NCI-H510A treated with DMSO at 0.1 percent for 48 hours (cell line): ENCODE measurements around the gene USF2.

Experiments used
- DNase-seq: peaks from one replicate; lab custom pipeline; 2025; lab: John Stamatoyannopoulos, UW

Gene USF2

DNA sequence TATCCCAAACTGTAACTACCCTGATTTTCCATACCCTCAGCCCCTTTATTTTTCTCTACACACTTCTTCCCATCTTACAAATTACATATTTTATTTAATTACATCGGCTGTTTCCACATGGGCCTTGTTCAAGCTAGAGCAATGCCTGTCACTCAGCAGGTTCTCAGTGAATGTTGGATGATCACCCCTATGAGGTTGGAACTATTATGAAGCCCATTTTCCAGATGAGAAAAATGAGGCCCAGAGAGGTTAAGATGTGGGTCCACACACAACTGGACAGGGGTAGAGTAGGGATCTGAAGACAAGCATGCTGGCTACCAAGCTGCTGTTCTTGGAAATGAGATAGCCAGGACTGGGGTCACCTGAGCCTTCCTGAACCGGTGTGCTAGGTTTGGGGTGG is 33.2 kb downstream of the USF2 start:
- no peak for DNase-seq

DNA sequence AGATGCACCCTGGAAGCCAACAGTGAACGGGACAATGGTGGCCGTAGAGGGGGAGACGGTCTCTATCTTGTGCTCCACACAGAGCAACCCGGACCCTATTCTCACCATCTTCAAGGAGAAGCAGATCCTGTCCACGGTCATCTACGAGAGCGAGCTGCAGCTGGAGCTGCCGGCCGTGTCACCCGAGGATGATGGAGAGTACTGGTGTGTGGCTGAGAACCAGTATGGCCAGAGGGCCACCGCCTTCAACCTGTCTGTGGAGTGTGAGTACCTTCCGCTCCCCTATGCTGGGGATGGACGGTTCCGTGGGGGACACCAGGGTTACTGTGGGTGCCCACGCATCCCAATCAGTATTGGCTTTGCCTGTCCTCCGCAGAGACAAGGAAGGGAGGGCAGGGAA is 33.7 kb downstream of the USF2 start:
- no peak for DNase-seq

DNA sequence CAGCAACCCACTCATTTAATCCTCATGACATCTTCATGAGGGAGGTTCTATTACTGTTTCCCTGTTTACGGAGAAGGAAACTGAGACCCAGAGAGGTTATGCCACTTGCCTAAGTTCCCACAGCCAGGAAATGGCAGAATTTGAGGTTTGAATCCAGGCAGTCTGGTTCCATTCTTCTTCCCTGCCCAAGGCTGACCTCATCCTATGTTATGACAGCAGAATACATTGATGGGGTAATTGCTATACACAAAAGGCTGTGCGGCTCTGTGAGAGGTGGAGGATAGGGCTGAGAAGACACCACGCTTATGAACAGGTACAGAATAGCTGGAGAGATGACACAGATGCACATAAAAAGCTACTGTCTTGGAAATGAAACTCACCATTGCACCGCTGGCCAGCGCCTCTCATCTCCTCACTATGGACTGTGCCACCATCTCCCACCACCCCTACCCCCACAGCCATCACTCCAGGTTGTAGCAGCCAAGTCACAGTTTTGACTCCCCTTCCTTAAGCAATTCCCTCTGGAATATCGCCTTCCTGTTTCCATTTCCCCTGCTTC is 34.7 kb downstream of the USF2 start:
- no peak for DNase-seq

DNA sequence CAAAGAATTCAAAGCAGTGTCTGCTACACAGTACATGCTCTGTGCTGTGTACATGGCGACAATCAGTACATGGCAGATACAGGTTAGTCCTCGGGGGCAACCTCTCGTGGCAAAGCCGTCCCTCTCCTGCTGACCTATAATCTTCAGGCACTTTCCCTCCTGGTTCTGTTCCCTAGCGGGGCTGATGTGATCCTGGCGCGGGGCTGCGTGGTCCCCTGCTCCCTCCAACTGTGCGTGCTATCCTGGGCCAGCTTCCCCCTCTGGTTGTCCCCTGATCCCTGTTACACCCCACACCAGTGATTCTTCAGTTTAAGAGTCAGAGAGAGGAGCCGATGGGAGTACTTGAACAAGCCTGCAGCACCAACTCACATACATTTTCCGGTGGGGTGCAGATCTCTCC is 35.3 kb downstream of the USF2 start:
- DNase-seq: no peak

DNA sequence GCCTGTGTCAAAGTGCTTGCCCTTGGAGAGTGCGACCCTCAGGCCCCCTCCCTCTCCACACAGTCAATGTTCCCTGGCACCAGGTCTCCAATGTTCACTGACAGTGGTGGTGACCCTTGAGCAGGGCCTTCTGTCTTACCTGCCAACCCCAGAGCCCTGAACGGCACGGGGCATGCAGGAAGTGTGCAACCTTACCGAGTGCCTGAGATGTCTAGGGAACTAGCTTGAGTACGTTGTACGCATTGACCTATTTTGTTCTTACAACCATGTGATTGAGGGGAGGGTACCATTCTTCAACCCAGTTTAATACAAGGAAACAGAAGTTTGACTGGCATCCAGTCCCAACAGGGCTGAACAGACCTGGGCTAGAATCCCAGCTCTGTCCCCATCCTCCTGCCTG is 36.4 kb downstream of the USF2 start:
- DNase-seq: no peak

DNA sequence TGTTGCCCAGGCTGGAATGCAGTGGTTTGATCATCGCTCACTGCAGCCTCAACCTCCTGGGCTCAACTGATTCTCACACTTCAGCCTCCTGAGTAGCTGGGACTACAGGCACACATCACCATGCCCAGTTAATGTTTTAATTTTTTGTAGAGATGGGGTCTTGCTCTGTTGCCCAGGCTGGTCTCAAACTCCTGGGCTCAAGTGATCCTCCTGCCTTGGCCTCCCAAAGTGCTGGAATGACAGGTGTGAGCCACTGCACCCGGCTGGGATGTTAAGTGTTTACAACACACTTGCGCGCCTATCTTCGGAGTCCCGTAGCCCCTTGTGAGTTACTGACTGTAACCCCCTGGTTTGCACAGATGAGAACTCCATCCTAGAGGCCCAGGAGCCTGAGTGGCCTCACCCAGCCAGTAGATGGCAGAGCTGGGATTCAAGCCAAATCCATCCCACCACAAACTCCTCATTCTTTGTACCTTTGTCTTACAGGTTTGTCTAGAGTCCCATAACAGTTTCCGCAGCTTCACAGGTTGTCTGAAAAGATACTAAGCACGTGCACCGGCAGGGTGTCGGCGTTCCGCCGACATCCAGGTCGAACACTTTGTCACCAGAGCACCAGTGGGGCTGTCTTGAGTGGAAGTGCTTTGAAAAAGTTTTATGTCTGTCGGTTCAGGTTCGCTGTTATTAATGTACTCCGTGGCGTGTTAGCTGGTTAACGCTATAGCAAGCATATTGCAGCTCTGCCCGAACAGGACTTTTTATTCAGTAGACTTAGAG is 37.9 kb downstream of the USF2 start:
- no peak for DNase-seq

DNA sequence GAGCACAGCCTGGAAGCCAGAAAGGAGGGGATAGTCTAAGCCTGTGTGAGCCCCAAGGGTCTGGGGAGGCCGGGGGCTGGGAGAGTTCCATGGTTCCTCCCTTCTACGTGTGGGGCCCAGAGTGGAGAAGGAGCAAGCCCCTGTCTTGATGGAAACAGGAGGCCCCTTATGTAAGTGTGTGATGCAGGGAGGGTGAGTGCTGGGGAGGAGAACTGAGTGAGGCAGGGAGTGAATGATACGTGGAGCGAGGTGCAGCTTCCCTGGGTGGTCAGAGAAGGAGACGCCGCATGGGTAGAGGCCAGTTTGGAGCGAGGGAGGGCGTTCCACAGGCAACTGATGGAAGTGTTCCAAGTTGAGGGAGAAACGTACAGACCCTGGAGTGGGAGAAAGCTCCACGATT is 39.2 kb downstream of the USF2 start:
- DNase-seq: no peak

DNA sequence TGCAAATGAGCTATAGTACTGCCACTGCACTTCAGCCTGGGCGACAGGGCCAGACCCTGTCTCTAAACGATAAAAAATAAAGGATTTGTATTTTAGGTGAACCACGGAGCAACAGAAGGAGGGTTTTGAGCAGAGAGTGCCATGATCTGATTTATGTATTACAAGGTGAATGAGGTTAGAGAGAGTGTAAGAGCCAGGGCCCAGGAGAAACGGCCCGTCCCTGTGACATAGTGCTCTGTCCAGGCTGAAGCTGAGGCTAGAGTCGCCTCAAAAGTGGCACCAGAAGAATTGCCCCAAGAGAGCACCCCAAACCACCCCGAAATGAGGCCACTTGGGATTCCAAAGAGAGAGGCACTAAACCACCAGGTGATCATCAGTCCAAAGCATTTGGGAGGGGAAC is 40.1 kb downstream of the USF2 start:
- DNase-seq: no peak

DNA sequence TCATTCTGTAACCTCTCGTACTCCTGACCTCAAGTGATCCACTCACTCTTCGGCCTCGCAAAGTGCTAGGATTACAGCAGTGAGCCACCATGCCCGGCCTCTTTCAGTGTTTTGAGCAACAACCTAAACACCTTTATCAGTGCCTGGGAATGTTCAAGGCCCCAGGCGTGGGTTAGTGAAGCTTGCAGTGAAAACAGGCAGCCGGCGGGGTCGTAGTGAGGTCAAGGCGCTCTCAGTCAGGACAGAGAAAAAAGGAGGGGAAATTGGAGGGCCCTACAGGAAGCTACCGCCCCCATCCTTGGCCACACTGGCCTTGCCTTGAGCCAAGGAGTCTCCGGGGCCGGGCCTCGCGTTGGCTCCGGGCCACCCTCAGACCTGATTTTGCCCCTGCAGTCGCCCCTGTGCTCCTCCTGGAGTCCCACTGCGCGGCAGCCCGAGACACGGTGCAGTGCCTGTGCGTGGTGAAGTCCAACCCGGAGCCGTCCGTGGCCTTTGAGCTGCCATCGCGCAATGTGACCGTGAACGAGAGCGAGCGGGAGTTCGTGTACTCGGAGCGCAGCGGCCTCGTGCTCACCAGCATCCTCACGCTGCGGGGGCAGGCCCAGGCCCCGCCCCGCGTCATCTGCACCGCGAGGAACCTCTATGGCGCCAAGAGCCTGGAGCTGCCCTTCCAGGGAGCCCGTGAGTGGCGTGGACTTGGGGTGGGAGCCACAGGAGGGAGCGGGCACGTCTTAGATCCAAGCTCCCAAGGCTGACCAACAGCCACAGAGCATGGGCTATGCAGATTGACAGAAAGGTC is 40.9 kb downstream of the USF2 start:
- no peak for DNase-seq

DNA sequence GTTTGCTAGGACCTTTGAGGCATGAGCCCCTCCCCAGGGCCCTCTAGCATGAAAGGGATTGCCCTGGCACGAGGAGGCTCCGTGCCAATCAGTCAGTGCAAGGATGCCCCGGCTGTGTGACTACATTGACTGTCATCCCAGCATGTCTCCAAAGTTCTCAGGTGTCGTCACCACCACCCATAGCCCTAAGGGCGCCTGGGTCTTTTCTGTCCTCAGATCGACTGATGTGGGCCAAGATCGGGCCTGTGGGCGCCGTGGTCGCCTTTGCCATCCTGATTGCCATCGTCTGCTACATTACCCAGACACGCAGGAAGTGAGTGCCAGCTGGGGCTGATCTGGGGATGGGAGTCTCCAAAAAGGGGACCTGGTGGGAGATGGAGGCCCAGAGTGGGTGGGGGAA is 41.6 kb downstream of the USF2 start:
- DNase-seq: no peak

DNA sequence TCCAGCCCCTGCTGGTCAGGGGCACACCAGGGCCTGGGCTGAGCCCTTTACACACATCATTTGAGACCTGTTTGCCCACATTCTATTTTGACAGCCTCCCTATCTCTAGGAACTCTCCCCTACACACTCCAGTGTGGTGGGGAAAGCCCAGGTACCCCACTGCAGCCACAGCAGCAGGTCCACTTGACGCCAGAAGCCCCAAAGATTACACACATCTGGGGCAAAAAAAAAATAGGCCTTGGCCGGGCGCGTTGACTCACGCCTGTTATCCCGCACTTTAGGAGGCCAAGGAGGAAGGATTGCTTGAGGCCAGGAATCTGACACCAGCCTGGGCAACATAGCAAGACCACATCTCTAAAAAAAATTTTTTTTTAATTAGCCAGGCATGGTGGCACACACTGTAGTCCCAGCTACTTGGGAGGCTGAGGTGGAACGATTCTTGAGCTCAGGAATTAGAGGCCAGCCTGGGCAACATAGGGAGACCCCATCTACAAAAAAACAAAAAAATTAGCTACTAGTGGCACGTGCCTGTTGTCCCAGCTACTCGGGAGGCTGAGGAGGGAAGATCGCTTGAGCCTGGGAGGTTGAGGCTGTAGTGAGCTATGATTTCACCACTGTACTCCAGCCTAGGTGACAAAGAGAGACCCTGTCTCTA is 42.2 kb downstream of the USF2 start:
- no peak for DNase-seq

DNA sequence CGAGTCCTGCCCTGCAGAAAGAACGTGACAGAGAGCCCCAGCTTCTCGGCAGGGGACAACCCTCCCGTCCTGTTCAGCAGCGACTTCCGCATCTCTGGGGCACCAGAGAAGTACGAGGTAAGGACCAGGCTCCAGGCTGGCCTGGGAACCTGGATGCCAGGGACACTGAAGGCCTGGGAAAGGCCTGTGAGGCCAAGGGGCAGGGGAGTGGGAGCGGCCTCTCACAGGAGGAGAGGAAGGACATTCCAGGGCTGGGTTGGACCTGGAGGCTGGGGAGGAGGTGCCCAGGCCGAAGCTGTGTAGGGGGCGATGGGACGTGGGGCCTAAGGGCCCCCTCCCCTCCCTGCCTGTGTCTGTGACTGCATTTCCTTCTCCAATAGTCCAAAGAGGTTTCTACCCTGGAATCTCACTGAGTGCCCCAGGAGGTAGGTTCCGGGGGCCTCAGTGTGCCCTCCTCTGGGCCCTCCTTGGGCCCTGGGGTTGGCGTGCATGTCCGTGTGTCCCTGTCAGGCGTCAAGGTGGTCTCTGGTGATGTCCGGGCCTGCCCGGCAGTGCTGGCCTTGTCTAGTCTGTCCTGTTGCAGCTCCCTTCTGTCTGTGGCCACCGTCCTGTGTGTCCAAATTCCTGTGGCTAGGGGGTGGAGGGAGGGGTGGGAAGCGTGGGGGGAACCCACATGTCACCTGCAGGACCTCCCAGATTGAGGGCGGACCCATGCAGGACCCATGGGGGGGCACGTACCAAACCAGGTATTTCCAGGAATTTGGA is 43.3 kb downstream of the USF2 start:
- DNase-seq: no peak

DNA sequence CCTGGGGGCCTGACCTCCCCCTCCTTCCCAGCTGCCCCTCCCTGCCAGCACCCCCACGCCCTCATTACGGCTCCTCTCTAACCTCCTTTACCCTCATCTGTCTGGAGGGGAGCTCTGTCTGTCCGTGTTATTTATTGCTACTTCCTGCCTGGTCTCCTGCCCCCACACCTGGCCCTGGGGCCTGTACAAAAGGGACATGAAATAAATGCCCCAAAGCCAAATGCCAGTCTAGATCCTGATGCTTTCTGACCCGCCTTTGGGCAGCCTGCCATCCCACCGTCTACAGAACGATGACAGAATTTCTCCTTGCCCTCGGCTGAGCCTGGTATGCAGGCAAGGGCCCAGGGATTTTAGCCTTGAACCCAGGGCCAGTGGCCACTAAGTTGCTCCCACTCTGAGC is 44.8 kb downstream of the USF2 start:
- no peak for DNase-seq

DNA sequence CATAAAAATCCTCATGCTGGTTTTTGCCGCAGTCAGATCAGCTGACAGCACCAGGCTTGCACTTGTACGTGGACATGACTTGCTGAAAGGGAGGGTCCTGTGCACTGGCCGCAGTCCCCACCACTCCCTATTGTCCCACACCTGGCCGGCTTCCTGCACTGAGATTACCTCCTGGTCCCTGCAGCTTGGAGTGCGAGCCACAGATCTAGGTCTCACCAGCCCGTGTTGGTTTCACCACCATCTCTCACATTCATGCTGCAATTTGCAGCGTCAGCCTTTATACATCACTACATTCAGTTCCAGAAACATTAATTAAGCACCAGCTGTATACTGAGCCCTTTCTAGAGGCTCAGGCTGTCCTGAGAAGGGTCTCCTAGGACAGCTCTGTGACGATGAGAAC is 45.3 kb downstream of the USF2 start:
- DNase-seq: no peak

DNA sequence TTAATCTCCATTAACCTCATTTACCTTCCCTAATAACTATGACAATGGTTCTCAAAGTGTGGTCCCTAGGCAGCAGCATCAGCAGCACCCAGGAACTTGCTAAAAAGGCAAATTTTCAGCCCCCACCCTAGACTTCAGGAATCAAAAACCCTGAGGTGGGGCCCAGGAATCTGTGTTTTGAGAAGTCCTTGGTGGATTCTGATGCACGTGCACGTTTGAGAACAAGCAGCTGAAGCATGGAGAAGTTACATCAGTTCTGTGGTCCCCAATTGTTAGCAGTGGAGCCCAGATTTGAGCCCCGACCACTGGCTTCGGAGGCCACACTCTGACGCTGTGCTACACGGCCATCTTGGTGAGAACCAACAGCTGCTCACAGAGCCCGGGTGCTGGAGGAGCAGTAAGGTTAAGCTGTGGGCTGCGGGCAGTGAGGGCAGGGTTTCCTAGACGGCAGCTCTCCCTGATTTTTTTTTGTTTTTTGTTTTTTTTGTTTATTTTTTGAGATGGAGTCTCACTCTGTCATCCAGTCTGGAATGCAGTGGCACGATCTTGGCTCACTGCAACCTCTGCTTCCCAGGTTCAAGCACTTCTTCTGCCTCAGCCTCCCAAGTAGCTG is 46.2 kb downstream of the USF2 start:
- no peak for DNase-seq

DNA sequence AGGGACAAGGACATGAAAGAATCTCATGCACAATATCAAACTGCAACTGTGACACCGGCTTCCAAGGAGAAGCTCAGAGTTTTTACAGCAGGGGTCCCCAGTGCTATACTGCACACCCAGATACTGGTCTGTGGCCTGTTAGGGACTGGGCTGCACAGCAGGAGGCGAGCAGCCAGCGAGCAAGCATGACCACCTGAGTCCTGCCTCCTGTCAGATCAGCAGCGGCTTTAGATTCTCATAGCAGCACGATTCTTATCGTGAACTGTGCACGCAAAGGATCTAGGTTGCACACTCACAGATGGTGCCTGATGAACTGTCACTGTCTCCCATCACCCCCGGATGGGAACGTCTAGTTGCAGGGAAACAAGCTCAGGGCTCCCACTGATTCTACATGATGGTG is 47.1 kb downstream of the USF2 start:
- no peak for DNase-seq

DNA sequence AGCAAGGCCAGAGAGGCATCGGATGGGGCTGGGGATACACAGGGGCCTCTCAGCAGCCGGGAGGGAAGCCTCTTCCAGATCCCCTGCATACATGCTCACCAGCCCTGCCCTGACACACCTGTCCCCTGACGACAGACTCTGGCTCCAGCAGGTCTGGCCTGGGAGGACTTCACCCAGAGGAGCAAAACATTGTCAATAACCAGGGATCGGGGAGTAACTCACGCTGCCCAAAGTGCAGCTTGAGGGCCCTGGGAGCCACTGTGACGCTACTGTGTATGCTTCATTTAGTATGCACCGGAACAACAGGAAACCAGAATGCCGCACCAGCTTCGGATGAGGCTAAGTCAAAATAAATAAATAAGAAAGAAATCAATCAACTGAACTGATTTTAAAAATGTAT is 47.8 kb downstream of the USF2 start:
- DNase-seq: no peak

DNA sequence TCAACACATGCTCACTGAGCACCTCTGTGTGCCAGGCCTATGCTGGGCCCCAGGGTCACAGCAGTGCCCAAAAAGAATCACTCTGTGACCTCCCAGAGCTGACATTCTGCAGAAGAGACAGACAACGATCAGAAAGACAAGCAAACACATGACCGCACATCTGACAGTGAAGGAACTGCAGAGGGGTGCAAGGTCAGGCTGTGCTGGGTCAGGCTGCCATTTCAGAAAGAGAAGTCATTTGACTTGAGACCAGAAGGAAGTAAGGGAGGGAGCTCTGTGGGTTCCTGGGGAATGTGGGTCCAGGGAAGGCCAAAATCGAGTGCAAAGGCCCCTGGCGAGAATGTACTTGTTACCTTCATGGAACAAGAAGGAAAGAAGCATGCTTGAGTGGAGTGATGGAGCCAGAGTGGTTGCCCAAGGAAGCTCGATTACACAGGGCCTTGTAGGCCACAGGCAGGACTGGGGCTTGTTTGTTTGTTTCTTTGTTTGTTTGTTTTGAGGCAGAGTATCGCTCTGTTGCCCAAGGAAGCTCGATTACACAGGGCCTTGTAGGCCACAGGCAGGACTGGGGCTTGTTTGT is 48.8 kb downstream of the USF2 start:
- no peak for DNase-seq

DNA sequence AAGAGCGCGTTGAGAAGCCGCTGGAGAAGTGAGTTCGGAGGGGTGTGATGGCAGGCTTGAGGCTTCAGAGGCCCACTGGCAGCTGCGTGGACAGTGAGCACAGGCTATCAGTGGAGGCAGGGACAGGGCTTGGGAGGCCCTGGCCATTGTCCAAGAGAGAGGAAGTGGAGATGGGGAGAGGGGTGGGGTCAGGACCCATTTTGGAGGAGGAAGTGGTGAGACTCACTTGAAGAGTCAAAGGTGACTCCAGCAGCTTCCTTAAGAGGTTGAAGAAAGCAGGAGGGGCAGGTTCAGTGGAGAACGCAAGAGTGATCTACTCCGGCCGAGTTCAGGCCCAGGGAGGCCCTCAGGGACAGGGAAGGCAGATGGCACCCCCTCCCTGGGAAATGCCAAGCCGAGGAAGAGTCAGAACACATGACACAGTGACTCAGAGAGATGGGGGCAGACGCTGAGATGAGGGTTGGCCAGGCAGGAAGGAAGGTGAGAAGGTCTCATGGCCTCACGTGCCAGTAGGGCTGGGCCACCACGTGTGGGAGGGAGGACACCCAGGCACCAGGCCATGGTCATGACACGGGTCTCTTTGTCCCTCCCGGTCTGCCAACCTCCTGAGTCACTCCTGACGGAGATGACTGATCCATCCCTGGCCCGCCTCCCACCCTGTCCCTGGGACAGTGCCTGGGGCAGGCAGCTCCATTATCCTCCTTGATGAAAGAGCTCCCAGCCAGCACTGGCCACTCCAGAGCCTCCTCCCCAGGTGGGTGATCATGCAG is 50.1 kb downstream of the USF2 start:
- DNase-seq: no peak

DNA sequence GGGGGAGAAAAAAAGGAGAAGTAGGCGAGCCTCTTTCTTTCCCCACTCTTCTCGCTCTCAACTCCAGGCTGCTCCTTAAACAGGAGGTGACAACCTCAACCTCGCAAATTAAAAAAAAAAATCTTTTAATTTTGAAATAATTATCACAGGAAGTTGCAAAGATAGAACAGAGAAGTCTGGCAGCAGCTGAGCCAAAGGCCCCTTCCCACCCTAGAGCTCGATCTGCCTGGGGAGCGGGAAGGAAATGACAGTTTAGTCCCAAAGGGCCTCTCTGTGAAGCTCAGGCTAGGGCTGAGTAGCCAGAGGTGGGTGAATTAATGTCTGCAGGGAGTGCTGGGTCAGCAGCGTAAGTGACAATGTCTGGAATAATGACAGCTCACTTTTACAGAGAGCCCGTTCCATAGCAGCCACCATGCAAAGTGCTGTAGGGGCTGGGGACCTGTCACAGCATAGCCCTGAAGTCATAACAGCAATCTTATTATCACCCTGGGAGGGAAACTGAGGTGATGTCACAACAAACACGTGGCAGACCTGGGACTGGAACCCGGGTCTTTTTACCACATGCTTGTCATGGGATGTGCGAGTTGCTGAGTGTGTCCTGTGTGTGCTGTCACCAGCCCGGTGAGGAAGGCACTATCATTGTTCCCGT is 51.4 kb downstream of the USF2 start:
- DNase-seq: no peak
